HCT116 (cell line): Measurements from ENCODE around the gene PRR12.

Experiments used
- CTCF ChIP-seq, 3 experiments: fragments of 200-600 bp in 1 of 3; sonication (generic) in 1 of 3; IDR thresholded peaks in 2 of 3; conservative IDR thresholded peaks in 1 of 3; 2 replicates each; pipeline ENCODE4 v1.5.1; 2012 to 2017; ENCODE audit warnings: low read depth in 2 of 3, low read length in 2 of 3, antibody characterized with exemption in 1 of 3, borderline replicate concordance in 1 of 3, control low read depth in 1 of 3, mild to moderate bottlenecking in 1 of 3, mixed read lengths in 1 of 3, mixed run types in 1 of 3, moderate library complexity in 1 of 3; ENCODE audit not compliant: insufficient read depth in 1 of 3
- EZH2 ChIP-seq: fragments of 200-600 bp; sonication (generic); IDR thresholded peaks from 2 replicates; pipeline ENCODE4 v1.6.1; 2017; ENCODE audit warnings: antibody characterized with exemption, mixed run types
- POLR2A ChIP-seq: IDR thresholded peaks from 2 replicates; pipeline ENCODE4 v1.7.0; 2011; ENCODE audit warnings: borderline replicate concordance; ENCODE audit not compliant: insufficient read depth, insufficient read length; ENCODE audit errors: extremely low read depth

GRCh38 chr19:49646586-49646985 lies 55.6 kb downstream of the PRR12 start:
- TF ChIP-seq EZH2 (no peak), CTCF (IDR thresholded peaks at IDR 0.05 in 2 of 3, conservative IDR thresholded peaks at IDR 0.05 in 1 of 3; ENCODE audit: borderline replicate concordance in 1 of 3, insufficient read depth in 1 of 3, low read depth in 2 of 3, low read length in 2 of 3) (no peak), POLR2A (no peak)
